Loucy (cell line): Measurements from ENCODE around the gene KANSL1.

Experiments
- H2AFZ ChIP-seq: fragments of 200-600 bp; sonication (generic); 2 replicates; pipeline ENCODE4 v1.6.0; 2016; ENCODE audit warnings: antibody characterized with exemption, mild to moderate bottlenecking, low read length, moderate library complexity
- H3F3A ChIP-seq: fragments of 200-600 bp; 2 replicates; pipeline ENCODE4 v1.6.0; 2016; ENCODE audit warnings: antibody characterized with exemption, low read depth, mild to moderate bottlenecking
- H3K27me3 ChIP-seq: fragments of 200-600 bp; sonication (generic); 2 replicates; pipeline ENCODE4 v1.6.1; 2014; ENCODE audit warnings: low read length, mild to moderate bottlenecking; ENCODE audit not compliant: insufficient read depth, poor library complexity, severe bottlenecking
- H3K36me3 ChIP-seq: fragments of 200-600 bp; sonication (generic); 2 replicates; pipeline ENCODE4 v1.6.1; 2016; ENCODE audit warnings: low read length; ENCODE audit not compliant: insufficient read depth
- H3K4me1 ChIP-seq: fragments of 200-600 bp; sonication (generic); 2 replicates; pipeline ENCODE4 v1.5.1; 2014; ENCODE audit warnings: low read length, mild to moderate bottlenecking; ENCODE audit not compliant: insufficient read depth, poor library complexity, severe bottlenecking
- H3K4me2 ChIP-seq: fragments of 200-600 bp; sonication (generic); 2 replicates; pipeline ENCODE4 v1.6.0; 2014; ENCODE audit warnings: antibody characterized with exemption, low read length, low read depth, mild to moderate bottlenecking; ENCODE audit not compliant: poor library complexity, severe bottlenecking
- H3K4me3 ChIP-seq: fragments of 200-600 bp; sonication (generic); 2 replicates; pipeline ENCODE4 v1.5.1; 2014; ENCODE audit warnings: low read length, mild to moderate bottlenecking, mixed read lengths; ENCODE audit not compliant: poor library complexity, severe bottlenecking
- H3K79me2 ChIP-seq: fragments of 200-600 bp; sonication (generic); 2 replicates; pipeline ENCODE4 v1.6.1; 2014; ENCODE audit warnings: low read length; ENCODE audit not compliant: insufficient read depth
- H3K9ac ChIP-seq: fragments of 200-600 bp; sonication (generic); 2 replicates; pipeline ENCODE4 v1.6.0; 2014; ENCODE audit warnings: mild to moderate bottlenecking, low read depth, low read length, moderate library complexity; ENCODE audit not compliant: poor library complexity, severe bottlenecking
- H3K9me2 ChIP-seq: fragments of 200-600 bp; sonication (generic); replicated peaks from 2 replicates; pipeline ENCODE4 v1.6.1; 2016; ENCODE audit warnings: low read depth, low read length, mixed read lengths
- H3K9me3 ChIP-seq: fragments of 200-600 bp; sonication (generic); 2 replicates; pipeline ENCODE4 v1.6.1; 2014; ENCODE audit warnings: mild to moderate bottlenecking, antibody characterized with exemption, low read length, low read depth; ENCODE audit not compliant: insufficient read depth
- H4K20me1 ChIP-seq: fragments of 200-600 bp; sonication (generic); 2 replicates; pipeline ENCODE4 v1.6.0; 2014; ENCODE audit warnings: antibody characterized with exemption, low read length, mild to moderate bottlenecking; ENCODE audit not compliant: insufficient read depth, poor library complexity, severe bottlenecking
- CTCF ChIP-seq: fragments of 200-600 bp; sonication (generic); conservative IDR thresholded peaks from 2 replicates; pipeline ENCODE4 v1.5.1; 2014; ENCODE audit warnings: mild to moderate bottlenecking, antibody characterized with exemption, low read length
- EZH2phosphoT487 ChIP-seq: fragments of 200-600 bp; IDR thresholded peaks from 2 replicates; pipeline ENCODE4 v1.6.1; 2018; ENCODE audit warnings: antibody characterized with exemption, mild to moderate bottlenecking, moderate library complexity, borderline replicate concordance

KANSL1 gene

GRCh38 chr17:46000757-46001156, 192.5 kb downstream of the KANSL1 start:
- Histone ChIP-seq H3K4me2 (no peak overlapping the region), H3F3A (no peaks in the 10 kb centered on the region), H3K9me2 (no peaks in the 10 kb centered on the region), H3K4me3 (no peak overlapping the region), H3K36me3 (no peaks in the 10 kb centered on the region), H3K79me2 (no peaks in the 10 kb centered on the region), H3K9me3 (no peaks in the 10 kb centered on the region), H2AFZ (no peak overlapping the region), H3K27me3 (no peaks in the 10 kb centered on the region), H3K9ac (no peak overlapping the region), H3K4me1 (no peaks in the 10 kb centered on the region), H4K20me1 (no peaks in the 10 kb centered on the region)
- TF ChIP-seq CTCF, result no peak
- TF ChIP-seq EZH2phosphoT487, result no peak

- Histone ChIP-seq H3K27me3 (no peaks in the 10 kb centered on the region), H3K4me1 (no peaks in the 10 kb centered on the region), H3K4me3 (no peak overlapping the region), H2AFZ (no peak overlapping the region), H3K9ac (no peak overlapping the region), H4K20me1 (no peaks in the 10 kb centered on the region), H3F3A (no peaks in the 10 kb centered on the region), H3K9me2 (no peaks in the 10 kb centered on the region), H3K9me3 (no peaks in the 10 kb centered on the region), H3K79me2 (no peaks in the 10 kb centered on the region), H3K36me3 (no peaks in the 10 kb centered on the region), H3K4me2 (no peak overlapping the region)
- TF ChIP-seq EZH2phosphoT487 (no peak), CTCF (no peak)
These were observed 192.9 kb downstream of the KANSL1 start for GRCh38 chr17:46000292-46000691.

GRCh38 chr17:45999900-46000290, 193.3 kb downstream of the KANSL1 start:
- H4K20me1 ChIP-seq, result no peaks in the 10 kb centered on the region
- H3K4me1 ChIP-seq, result no peaks in the 10 kb centered on the region
- no peaks in the 10 kb centered on the region for H3K9me3 ChIP-seq
- TF ChIP-seq EZH2phosphoT487 (no peak), CTCF (no peak)
- no peaks in the 10 kb centered on the region for H3K36me3 ChIP-seq
- no peak overlapping the region for H3K4me3 ChIP-seq
- no peaks in the 10 kb centered on the region for H3F3A ChIP-seq
- no peak overlapping the region for H2AFZ ChIP-seq
- no peaks in the 10 kb centered on the region for H3K27me3 ChIP-seq
- H3K4me2 ChIP-seq, result no peak overlapping the region
- no peak overlapping the region for H3K9ac ChIP-seq
- H3K79me2 ChIP-seq, result no peaks in the 10 kb centered on the region
- H3K9me2 ChIP-seq, result no peaks in the 10 kb centered on the region
